WTC11 (cell line): ENCODE measurements around the gene LEF1.

Experiments used
- IRF2 ChIP-seq: sonication (generic); formaldehyde crosslinking; IDR thresholded peaks from 2 replicates; pipeline ENCODE4 v1.8.0; 2022; ENCODE audit warnings: low read depth, missing genetic modification reagents, borderline replicate concordance
- NFE2L1 ChIP-seq: sonication (generic); formaldehyde crosslinking; IDR thresholded peaks from 2 replicates; pipeline ENCODE4 v1.8.1; 2023; ENCODE audit warnings: missing genetic modification reagents
- SP1 ChIP-seq: sonication (generic); formaldehyde crosslinking; conservative IDR thresholded peaks from 2 replicates; pipeline ENCODE4 v1.8.1; 2022; ENCODE audit warnings: missing genetic modification reagents
- TP53 ChIP-seq: sonication (generic); formaldehyde crosslinking; IDR thresholded peaks from 2 replicates; pipeline ENCODE4 v1.8.1; 2023; ENCODE audit warnings: mild to moderate bottlenecking, missing genetic modification reagents
- ZNF121 ChIP-seq: sonication (generic); formaldehyde crosslinking; IDR thresholded peaks from 2 replicates; pipeline ENCODE4 v1.8.0; 2023; ENCODE audit warnings: missing genetic modification reagents
- ZNF423 ChIP-seq: fragments of 250-450 bp; sonication (Bioruptor Pico); IDR thresholded peaks from 2 replicates; pipeline ENCODE4 v2.1.2; 2022; ENCODE audit warnings: mild to moderate bottlenecking, moderate library complexity
- TF ChIP-seq, protein P1 (sequence below): sonication (generic); formaldehyde crosslinking; IDR thresholded peaks from 2 replicates; pipeline ENCODE4 v1.8.1; 2023; ENCODE audit warnings: mild to moderate bottlenecking, missing genetic modification reagents, moderate library complexity
- TF ChIP-seq, protein P2 (sequence below): fragments of 200-600 bp; IDR thresholded peaks from 2 replicates; pipeline ENCODE4 v1.8.0; 2022; ENCODE audit warnings: antibody characterized with exemption
- TF ChIP-seq, protein P3 (sequence below): sonication (generic); formaldehyde crosslinking; IDR thresholded peaks from 2 replicates; pipeline ENCODE4 v1.8.0; 2022; ENCODE audit warnings: mild to moderate bottlenecking, missing genetic modification reagents
- TF ChIP-seq, protein P4 (sequence below): sonication (generic); formaldehyde crosslinking; IDR thresholded peaks from 2 replicates; pipeline ENCODE4 v1.8.0; 2022; ENCODE audit warnings: mild to moderate bottlenecking, missing genetic modification reagents
- TF ChIP-seq, protein P5 (sequence below): sonication (generic); formaldehyde crosslinking; IDR thresholded peaks from 2 replicates; pipeline ENCODE4 v1.8.1; 2023; ENCODE audit warnings: mild to moderate bottlenecking, missing genetic modification reagents, moderate library complexity
- TF ChIP-seq, protein P6 (sequence below): sonication (generic); formaldehyde crosslinking; IDR thresholded peaks from 2 replicates; pipeline ENCODE4 v1.8.1; 2022; ENCODE audit warnings: low read depth, mild to moderate bottlenecking, moderate library complexity, missing genetic modification reagents, borderline replicate concordance

DNA sequence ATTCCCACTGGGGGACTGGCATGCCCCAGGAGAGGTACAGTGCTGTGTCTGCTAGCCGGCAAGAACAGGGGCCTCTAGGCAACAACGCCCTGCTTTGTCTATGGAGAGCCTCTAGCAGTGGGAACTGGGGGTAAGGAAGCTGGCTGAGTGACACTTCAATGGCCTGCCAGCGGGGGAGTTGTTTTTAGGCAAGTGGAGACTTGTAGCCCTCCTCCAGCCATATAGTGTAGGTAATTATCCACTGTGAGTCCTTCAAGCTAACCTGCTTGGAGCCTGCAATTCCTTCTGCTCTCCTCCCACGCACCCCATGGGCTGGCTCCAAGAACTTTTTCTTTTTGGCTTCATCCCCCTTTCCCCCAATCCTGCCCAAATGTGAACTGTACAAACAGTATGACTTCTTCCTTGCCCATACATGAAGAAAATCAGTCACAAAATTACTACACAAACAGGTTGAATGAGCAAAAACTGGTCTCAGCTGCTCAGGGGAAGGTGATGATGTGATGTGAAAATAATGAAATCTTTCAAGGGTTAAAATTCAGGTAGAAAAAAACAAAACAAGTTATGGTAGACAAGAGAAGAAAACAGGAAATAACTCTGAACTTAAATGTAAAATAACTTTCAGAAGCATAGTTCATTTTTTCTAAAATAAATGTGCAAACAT, 33.1 kb downstream of the LEF1 start:
- TF ChIP-seq TP53 (CRISPR knock-in tag), result no peak
- TF ChIP-seq, protein P1, sequence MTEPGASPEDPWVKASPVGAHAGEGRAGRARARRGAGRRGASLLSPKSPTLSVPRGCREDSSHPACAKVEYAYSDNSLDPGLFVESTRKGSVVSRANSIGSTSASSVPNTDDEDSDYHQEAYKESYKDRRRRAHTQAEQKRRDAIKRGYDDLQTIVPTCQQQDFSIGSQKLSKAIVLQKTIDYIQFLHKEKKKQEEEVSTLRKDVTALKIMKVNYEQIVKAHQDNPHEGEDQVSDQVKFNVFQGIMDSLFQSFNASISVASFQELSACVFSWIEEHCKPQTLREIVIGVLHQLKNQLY (CRISPR knock-in tag), result no peak
- TF ChIP-seq, protein P2, sequence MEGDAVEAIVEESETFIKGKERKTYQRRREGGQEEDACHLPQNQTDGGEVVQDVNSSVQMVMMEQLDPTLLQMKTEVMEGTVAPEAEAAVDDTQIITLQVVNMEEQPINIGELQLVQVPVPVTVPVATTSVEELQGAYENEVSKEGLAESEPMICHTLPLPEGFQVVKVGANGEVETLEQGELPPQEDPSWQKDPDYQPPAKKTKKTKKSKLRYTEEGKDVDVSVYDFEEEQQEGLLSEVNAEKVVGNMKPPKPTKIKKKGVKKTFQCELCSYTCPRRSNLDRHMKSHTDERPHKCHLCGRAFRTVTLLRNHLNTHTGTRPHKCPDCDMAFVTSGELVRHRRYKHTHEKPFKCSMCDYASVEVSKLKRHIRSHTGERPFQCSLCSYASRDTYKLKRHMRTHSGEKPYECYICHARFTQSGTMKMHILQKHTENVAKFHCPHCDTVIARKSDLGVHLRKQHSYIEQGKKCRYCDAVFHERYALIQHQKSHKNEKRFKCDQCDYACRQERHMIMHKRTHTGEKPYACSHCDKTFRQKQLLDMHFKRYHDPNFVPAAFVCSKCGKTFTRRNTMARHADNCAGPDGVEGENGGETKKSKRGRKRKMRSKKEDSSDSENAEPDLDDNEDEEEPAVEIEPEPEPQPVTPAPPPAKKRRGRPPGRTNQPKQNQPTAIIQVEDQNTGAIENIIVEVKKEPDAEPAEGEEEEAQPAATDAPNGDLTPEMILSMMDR, result no peak
- TF ChIP-seq, protein P3, sequence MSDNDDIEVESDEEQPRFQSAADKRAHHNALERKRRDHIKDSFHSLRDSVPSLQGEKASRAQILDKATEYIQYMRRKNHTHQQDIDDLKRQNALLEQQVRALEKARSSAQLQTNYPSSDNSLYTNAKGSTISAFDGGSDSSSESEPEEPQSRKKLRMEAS (CRISPR knock-in tag), result no peak
- TF ChIP-seq NFE2L1 (CRISPR knock-in tag), result no peak
- no peak for TF ChIP-seq SP1
- TF ChIP-seq, protein P4, sequence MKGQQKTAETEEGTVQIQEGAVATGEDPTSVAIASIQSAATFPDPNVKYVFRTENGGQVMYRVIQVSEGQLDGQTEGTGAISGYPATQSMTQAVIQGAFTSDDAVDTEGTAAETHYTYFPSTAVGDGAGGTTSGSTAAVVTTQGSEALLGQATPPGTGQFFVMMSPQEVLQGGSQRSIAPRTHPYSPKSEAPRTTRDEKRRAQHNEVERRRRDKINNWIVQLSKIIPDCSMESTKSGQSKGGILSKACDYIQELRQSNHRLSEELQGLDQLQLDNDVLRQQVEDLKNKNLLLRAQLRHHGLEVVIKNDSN (CRISPR knock-in tag), result no peak
- TF ChIP-seq ZNF121 (CRISPR knock-in tag), result no peak
- TF ChIP-seq, protein P5, sequence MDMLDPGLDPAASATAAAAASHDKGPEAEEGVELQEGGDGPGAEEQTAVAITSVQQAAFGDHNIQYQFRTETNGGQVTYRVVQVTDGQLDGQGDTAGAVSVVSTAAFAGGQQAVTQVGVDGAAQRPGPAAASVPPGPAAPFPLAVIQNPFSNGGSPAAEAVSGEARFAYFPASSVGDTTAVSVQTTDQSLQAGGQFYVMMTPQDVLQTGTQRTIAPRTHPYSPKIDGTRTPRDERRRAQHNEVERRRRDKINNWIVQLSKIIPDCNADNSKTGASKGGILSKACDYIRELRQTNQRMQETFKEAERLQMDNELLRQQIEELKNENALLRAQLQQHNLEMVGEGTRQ (CRISPR knock-in tag), result no peak
- TF ChIP-seq ZNF423 (CRISPR knock-in tag), result no peak; the same call in 1 of the 2 replicates
- TF ChIP-seq, protein P6, sequence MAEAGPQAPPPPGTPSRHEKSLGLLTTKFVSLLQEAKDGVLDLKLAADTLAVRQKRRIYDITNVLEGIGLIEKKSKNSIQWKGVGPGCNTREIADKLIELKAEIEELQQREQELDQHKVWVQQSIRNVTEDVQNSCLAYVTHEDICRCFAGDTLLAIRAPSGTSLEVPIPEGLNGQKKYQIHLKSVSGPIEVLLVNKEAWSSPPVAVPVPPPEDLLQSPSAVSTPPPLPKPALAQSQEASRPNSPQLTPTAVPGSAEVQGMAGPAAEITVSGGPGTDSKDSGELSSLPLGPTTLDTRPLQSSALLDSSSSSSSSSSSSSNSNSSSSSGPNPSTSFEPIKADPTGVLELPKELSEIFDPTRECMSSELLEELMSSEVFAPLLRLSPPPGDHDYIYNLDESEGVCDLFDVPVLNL (CRISPR knock-in tag), result no peak
- no peak for TF ChIP-seq IRF2 (CRISPR knock-in tag)
